Colonic mucosa (tissue), 4 donors: ENCODE measurements around the gene VN1R5. TPM values are rescaled to one million over a fixed set of nuclear protein-coding genes. Genes with fewer than 3 reads are reported as not detected.
"Not testable (repeated sequence)": the region's sequence is repeated elsewhere in the genome, so short reads cannot be mapped to it uniquely, and the experiment has no call there.

Experiments
- DNase-seq: peaks from one replicate; pipeline ENCODE4 v3.0.0-alpha.2; 2020
- H3K27ac ChIP-seq: fragments of 200-600 bp; one replicate; pipeline ENCODE4 v1.8.0; 2021
- H3K27me3 ChIP-seq: fragments of 200-600 bp; one replicate; pipeline ENCODE4 v1.8.0; 2021
- H3K36me3 ChIP-seq: fragments of 200-600 bp; one replicate; pipeline ENCODE4 v1.8.0; 2021
- H3K4me1 ChIP-seq: fragments of 200-600 bp; one replicate; pipeline ENCODE4 v1.8.0; 2021; ENCODE audit warnings: mild to moderate bottlenecking
- H3K4me3 ChIP-seq: fragments of 200-600 bp; one replicate; pipeline ENCODE4 v1.8.0; 2021
- H3K9ac ChIP-seq, 2 donors: one replicate each; pipeline ENCODE4 v1.7.0; 2013; ENCODE audit warnings: control low read depth in 2 of 2, low read depth in 2 of 2, low read length in 2 of 2
- H3K9me3 ChIP-seq: fragments of 200-600 bp; one replicate; pipeline ENCODE4 v1.8.0; 2021
- CTCF ChIP-seq: fragments of 200-600 bp; IDR thresholded peaks from one replicate; pipeline ENCODE4 v1.8.0; 2022; ENCODE audit warnings: antibody characterized with exemption, mild to moderate bottlenecking
- intact Hi-C: fragments of 100-400 bp; cut with DNase I; formaldehyde crosslinking; loops from one replicate; pipeline ENCODE4 v1.14.1; 2022
- total RNA-seq, 2 donors: library from RNA; stranded (reverse); fragmentation: NEBNext Ultra II Directional in 1 of 2; extraction: Animal tissue kit (Norgen Biotek cat#: 25700) in 1 of 2; gene quantifications; one replicate each; pipeline ENCODE4 v1.2.1, GENCODE V29; 2021
- donor health status: healthy.
- donor health status: DM: no; HTN: no; CAD: no.
- donor health status: DM: no; HTN: no; CAD: no.

Gene VN1R5
- total RNA-seq, 2 donors from 2014 or later, result not detected

- Histone ChIP-seq H3K4me3 (no peak overlapping the region), H3K9me3 (no peaks in the 10 kb centered on the region), H3K9ac (no peak overlapping the region), H3K27me3 (no peaks in the 10 kb centered on the region), H3K36me3 (no peaks in the 10 kb centered on the region), H3K4me1 (no peaks in the 10 kb centered on the region), H3K27ac (no peak overlapping the region)
- intact Hi-C loops, result no loop called here
- peak; percentile 5 for DNase-seq
- TF ChIP-seq CTCF, result no peak
Measured at GRCh38 chr1:247288341-247288740, 32.5 kb downstream of the VN1R5 start.

GRCh38 chr1:247289274-247289892 is 33.5 kb downstream of the VN1R5 start:
- DNase-seq, H3K27ac ChIP-seq, H3K36me3 ChIP-seq, H3K9ac ChIP-seq, H3K9me3 ChIP-seq, H3K4me3 ChIP-seq, H3K27me3 ChIP-seq, H3K4me1 ChIP-seq, intact Hi-C loops: not testable (repeated sequence)

GRCh38 chr1:247290576-247290975 is 34.7 kb downstream of the VN1R5 start:
- H3K27me3 ChIP-seq, result no peaks in the 10 kb centered on the region
- no peaks in the 10 kb centered on the region for H3K9me3 ChIP-seq
- no peak for DNase-seq
- no peak overlapping the region for H3K4me3 ChIP-seq
- H3K9ac ChIP-seq, result no peak overlapping the region
- no peak for TF ChIP-seq CTCF
- H3K4me1 ChIP-seq, result no peaks in the 10 kb centered on the region
- intact Hi-C loops, result no loop called here
- no peak overlapping the region for H3K27ac ChIP-seq
- H3K36me3 ChIP-seq, result no peaks in the 10 kb centered on the region

- intact Hi-C loops, result no loop called here
- TF ChIP-seq CTCF, result no peak
- no peak for DNase-seq
Measured at GRCh38 chr1:247291161-247291560, 35.3 kb downstream of the VN1R5 start.

GRCh38 chr1:247291833-247292561 is 36.1 kb downstream of the VN1R5 start:
- Histone ChIP-seq H3K9ac (no peak overlapping the region), H3K36me3 (no peaks in the 10 kb centered on the region)
- intact Hi-C loops, result no loop called here

More at GRCh38 chr1:247291161-247291560, 35.3 kb downstream of the VN1R5 start:
- Histone ChIP-seq H3K27me3 (no peaks in the 10 kb centered on the region), H3K9ac (no peak overlapping the region), H3K36me3 (no peaks in the 10 kb centered on the region), H3K27ac (no peak overlapping the region), H3K4me3 (no peak overlapping the region), H3K4me1 (no peaks in the 10 kb centered on the region), H3K9me3 (no peaks in the 10 kb centered on the region)

More at GRCh38 chr1:247291833-247292561, 36.1 kb downstream of the VN1R5 start:
- Histone ChIP-seq H3K27ac (no peak overlapping the region), H3K9me3 (no peaks in the 10 kb centered on the region), H3K4me3 (no peak overlapping the region), H3K4me1 (no peaks in the 10 kb centered on the region), H3K27me3 (no peaks in the 10 kb centered on the region)
- no peak for DNase-seq
- TF ChIP-seq CTCF, result no peak
